AG08396 (cell line): ENCODE measurements around the gene ADAMTS15.
A peak's percentile ranks its signal among the peaks of the same experiment; 100 is the strongest.

ENCODE experiments used
- DNase-seq: peaks from one replicate; pipeline ENCODE4 v3.0.0; 2012; ENCODE audit warnings: low spot score, mixed read lengths

The ADAMTS15 gene

GRCh38 chr11:130480711-130481140, 32.3 kb downstream of the ADAMTS15 start:
- DNase-seq: no peak

- DNase-seq: peak; percentile 1
Observed at GRCh38 chr11:130483124-130483523, 34.7 kb downstream of the ADAMTS15 start.

GRCh38 chr11:130485983-130486382, 37.5 kb downstream of the ADAMTS15 start:
- DNase-seq: no peak

GRCh38 chr11:130486391-130486836, 38.0 kb downstream of the ADAMTS15 start:
- DNase-seq: peak; percentile 0

- no peak for DNase-seq
Observed at GRCh38 chr11:130486987-130487923, 38.8 kb downstream of the ADAMTS15 start.

- DNase-seq: no peak
Observed at GRCh38 chr11:130487924-130488815, 39.7 kb downstream of the ADAMTS15 start.

GRCh38 chr11:130488848-130489584, 40.6 kb downstream of the ADAMTS15 start:
- no peak for DNase-seq

GRCh38 chr11:130489716-130490115, 41.3 kb downstream of the ADAMTS15 start:
- no peak for DNase-seq

GRCh38 chr11:130490682-130491449, 42.4 kb downstream of the ADAMTS15 start:
- no peak for DNase-seq

GRCh38 chr11:130498181-130498580, 49.7 kb downstream of the ADAMTS15 start:
- DNase-seq: no peak

GRCh38 chr11:130499828-130500227, 51.4 kb downstream of the ADAMTS15 start:
- DNase-seq: no peak

GRCh38 chr11:130504317-130504716, 55.9 kb downstream of the ADAMTS15 start:
- no peak for DNase-seq

- no peak for DNase-seq
Observed at GRCh38 chr11:130508913-130509312, 60.5 kb downstream of the ADAMTS15 start.

- no peak for DNase-seq
Observed at GRCh38 chr11:130509942-130510341, 61.5 kb downstream of the ADAMTS15 start.

- peak; percentile 47 for DNase-seq
Observed at GRCh38 chr11:130510407-130511006, 62.1 kb downstream of the ADAMTS15 start.

GRCh38 chr11:130511765-130512164, 63.3 kb downstream of the ADAMTS15 start:
- DNase-seq: no peak

GRCh38 chr11:130512662-130513061, 64.2 kb downstream of the ADAMTS15 start:
- no peak for DNase-seq

- DNase-seq: no peak
Observed at GRCh38 chr11:130513132-130513531, 64.7 kb downstream of the ADAMTS15 start.

GRCh38 chr11:130514316-130514715, 65.9 kb downstream of the ADAMTS15 start:
- no peak for DNase-seq

- no peak for DNase-seq
Observed at GRCh38 chr11:130514851-130515250, 66.4 kb downstream of the ADAMTS15 start.
